Activated naive CD4-positive, alpha-beta T cell (primary cell): Measurements from ENCODE around the gene ANKRD27.
"Not testable (repeated sequence)": the region's sequence is repeated elsewhere in the genome, so short reads cannot be mapped to it uniquely, and the experiment has no call there.

Experiments used
- DNase-seq, 4 experiments: peaks; one replicate each; lab custom pipeline; 2025; lab: John Stamatoyannopoulos, UW

Gene ANKRD27

DNA sequence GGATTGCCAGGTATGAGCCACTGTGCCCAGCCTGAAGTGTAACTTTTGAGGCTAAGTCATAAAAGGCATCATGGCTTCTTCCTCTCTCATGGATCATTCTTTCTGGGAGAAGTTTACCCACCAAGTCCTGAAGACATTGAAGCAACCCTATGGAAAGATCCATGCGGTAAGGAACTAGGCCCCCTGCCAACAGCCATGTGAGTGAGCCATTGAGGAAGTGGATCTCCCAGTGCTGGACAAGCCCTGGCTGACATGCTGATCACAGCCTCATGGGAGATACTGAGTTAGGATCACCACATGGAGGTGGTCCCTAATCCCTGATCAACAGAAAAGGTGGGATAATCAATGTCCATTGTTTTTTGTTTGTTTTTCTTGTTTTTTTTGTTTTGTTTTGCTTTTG lies 13.3 kb upstream of the ANKRD27 start:
- no peak for DNase-seq

- DNase-seq = no peak
Observed at GRCh38 chr19:32687681-32688080, 12.7 kb upstream of the ANKRD27 start.

DNA sequence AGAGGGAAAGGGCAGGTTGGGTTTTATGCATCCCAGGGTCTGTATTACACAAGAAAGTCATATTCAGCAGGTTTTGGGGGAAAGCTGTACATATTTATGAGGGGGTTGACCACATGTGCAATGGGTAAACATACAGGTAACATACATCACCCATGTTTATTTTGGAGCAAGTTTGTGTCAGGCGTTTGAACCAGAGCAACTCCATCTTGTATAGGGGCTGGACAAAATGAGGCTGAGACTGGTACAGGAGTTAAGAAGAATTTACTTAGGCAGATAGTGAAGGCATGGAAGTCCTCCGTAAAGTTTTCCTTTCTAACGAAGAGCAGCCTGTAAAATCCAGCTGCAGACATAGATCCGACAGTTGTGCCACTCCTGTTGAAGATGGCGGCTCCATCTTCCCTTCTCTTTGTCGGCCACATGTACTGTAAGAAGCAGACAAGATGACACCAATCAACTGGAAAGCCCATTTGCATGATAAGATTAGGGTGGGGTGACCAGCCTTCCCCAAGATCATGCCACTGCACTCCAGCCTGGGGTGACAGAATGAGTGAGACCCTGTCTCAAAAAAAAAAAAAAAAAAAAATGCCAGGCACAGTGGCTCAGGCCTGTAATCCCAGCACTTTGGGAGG lies 12.0 kb upstream of the ANKRD27 start:
- no peak for DNase-seq

DNA sequence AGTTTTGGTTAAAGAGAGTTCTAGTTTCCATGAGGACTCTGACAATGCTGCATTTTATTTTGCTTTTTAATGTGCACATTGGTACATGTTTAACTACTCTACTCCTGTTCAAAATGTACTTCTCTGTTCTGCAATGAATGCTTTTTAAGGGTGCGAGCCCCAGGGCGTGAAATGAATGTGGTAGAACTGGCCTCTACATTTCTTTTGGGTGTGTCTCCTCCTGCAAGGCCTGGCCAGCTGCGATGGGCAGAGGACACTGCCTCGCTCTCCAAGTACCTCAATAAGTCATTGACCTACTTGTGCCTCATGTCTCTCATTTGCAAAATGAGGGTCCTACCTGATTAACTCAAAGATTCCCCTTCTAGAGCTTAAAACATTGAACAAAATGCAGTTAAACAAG lies 7.3 kb upstream of the ANKRD27 start:
- no peak for DNase-seq

- DNase-seq = no peak
Observed at GRCh38 chr19:32680986-32681385, 6.0 kb upstream of the ANKRD27 start.

GRCh38 chr19:32677657-32678056 lies 2.7 kb upstream of the ANKRD27 start:
- no peak for DNase-seq

GRCh38 chr19:32676895-32677359 lies 1.9 kb upstream of the ANKRD27 start:
- DNase-seq = no peak

DNA sequence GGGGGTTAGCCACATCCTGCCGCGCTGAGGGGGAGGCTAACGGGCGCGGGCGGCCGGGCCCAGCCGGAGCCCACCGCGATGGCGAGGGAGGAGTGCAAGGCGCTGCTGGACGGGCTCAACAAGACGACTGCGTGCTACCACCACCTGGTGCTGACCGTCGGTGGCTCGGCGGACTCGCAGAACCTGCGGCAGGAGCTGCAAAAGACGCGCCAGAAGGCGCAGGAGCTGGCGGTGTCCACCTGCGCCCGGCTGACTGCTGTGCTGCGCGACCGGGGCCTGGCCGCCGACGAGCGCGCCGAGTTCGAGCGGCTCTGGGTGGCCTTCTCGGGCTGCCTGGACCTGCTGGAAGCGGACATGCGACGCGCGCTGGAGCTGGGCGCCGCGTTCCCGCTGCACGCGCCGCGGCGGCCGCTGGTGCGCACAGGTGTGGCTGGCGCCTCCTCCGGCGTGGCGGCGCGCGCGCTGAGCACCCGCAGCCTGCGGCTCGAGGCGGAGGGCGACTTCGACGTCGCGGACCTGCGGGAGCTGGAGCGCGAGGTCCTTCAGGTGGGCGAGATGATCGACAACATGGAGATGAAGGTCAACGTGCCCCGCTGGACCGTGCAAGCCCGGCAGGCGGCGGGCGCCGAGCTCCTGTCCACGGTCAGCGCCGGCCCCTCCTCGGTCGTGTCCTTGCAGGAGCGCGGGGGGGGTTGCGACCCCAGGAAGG lies 1.4 kb upstream of the ANKRD27 start:
- DNase-seq = peak in 1 of 4 experiments; percentile 16

DNA sequence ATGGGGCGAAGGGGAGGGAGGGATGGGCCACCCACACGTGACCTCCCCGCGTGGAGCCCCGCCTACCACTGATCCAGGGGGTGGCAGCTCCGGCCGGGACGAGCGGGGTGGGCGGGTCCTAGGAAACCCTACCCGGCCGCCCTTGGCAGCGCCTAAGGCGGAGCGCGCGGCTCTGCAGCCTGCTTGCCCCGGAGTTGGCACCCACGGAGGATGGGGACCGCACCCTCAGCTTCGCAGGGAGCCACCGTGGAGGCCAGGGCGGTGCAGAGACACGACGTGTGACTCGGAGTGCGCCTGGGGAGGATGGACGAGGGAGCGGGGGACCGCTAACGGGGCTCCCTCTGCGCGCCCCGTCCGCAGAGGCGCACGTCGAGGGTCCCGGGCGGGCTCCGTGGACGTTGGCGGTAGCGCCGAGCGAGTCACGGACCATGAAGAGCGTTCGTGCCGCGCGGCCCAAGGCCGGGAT lies 773 bp upstream of the ANKRD27 start, which contains the start of gene RGS9BP:
TSS of gene RGS9BP (plus strand) at position 129 of the 466 bp plus-strand sequence. CDS start 416 bp downstream, outside the sequence.
- DNase-seq = peak in 2 of 4 experiments; percentile 25 to 36

- no peak for DNase-seq
Observed at GRCh38 chr19:32674153-32674930, 638 bp downstream of the ANKRD27 start.

DNA sequence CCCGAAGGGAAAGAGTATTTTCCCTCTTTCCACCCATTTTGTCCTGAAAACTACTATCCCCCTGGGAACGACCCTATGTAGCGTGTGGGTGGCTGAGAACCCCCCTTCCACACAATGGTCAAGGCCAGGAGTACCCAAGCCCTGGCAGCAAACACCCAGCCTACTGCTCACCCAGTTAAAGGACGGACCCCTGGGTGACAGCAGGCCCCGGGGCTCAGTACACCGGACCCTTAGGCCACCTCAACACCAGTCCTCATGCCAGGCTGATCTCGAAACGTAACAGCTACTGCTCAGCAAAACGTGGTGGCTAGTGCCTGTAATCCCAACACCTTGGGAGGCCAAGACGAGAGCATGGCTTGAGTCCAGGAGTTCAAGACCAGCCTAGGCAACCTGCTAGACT lies 1.4 kb downstream of the ANKRD27 start:
- no peak for DNase-seq

DNA sequence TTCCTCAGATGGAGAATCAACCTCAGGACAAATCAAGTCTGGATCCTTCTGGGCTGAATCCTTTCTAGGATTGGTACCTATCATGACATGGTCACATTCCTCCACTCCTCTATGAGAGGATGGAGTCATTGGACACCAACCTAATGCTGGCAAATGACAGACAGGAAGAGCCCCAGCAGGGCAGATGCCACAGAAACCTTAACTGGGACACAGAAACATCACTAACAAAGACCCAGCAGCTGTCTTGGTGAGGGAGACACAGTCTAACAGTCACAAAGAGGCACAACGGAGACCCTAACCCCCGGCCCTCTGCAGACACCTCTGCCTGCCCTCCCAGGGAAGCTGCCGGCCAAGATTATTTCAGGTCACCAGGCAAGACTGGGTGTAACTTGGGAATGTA lies 2.1 kb downstream of the ANKRD27 start:
- no peak for DNase-seq

DNA sequence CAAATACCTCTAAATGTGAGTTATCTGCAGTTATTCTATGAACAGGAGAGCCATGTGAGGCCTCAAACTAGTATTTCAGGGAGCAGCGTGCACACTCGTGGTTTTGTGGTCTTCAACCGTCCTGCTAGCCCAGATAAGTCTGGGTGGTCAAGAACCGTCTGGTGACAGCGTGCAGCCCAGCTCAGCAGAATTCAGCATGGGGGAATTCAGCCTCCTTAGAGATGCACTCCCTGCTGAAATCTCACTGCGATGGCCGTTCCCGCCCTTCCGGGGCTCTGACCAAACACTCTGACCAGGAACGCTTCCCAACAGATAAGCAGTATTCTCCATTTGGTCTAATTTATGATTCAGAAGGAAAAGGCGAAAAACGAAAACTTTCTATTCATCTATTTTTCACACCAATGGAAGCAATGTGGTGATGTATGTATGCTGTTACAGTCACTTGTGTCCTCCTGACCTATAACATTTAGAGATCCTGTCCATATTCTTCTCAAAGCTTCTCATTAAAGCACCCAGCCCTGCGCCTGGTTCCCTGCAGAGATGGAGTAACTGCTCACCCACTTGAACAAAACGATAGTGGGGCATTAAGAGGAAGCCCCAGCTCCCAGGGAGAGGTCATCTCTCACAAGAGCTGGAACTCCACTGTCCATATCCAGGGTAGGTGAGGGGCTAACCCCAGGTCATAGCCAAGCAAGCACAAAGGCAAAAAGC lies 2.9 kb downstream of the ANKRD27 start:
- no peak for DNase-seq

DNA sequence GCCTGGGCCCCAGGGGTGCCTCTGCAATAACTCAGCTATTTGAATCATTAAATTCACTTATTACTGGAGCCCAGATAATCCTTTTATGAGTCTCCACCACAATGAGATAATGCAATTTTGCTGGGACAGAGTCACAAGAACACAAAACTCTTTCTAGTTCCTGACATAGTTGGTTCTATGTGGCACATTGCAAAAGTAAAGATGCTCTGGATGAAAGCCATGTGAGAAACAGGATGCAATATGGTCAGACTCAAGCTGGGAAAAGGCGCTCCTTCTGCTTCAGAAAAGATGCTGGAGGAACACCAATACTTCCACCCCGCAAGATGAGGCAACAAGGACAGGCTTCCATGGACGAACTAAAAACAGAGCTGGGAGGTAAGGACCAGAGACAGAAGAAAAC lies 5.7 kb downstream of the ANKRD27 start:
- DNase-seq = no peak

DNA sequence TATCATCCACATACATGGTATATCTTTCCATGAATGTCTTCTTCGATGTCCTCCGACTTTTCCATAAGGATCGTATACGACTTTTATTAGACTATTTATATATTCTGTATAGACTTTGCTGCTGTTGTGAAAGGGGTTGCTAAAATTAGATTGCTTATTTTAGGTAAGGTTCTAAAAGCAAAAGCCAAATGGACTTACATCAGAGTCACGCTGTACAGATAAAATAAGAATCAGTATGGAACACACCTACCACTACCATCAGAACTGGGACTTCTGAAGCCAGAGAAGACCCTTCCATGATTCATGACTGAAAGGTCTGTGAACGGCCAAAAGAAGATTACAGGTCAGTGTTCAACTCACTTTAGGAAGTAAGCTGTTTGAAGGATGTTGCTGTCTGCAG lies 8.9 kb downstream of the ANKRD27 start:
- DNase-seq = no peak

GRCh38 chr19:32662186-32662585 lies 12.8 kb downstream of the ANKRD27 start:
- no peak for DNase-seq

GRCh38 chr19:32661318-32661717 lies 13.7 kb downstream of the ANKRD27 start:
- DNase-seq = no peak

DNA sequence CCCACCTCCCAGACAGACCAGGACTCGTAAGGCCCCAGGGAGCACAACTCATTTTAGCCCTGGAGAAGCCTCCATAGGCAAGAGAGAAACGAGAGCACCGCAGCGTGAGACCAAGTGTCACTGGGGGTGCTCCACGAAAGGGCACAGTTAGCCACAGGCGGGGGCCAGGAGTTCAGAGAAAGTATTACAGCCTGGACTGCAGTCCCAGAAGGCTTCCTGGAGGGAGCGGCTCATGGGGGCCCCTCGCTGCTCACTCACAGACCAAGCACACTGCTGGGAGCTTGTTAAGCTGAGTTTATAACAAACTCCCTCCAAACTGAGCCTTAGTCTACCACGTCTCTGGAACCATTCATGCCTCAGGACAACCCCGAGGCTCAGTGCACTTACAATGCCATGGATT lies 16.5 kb downstream of the ANKRD27 start:
- no peak for DNase-seq

DNA sequence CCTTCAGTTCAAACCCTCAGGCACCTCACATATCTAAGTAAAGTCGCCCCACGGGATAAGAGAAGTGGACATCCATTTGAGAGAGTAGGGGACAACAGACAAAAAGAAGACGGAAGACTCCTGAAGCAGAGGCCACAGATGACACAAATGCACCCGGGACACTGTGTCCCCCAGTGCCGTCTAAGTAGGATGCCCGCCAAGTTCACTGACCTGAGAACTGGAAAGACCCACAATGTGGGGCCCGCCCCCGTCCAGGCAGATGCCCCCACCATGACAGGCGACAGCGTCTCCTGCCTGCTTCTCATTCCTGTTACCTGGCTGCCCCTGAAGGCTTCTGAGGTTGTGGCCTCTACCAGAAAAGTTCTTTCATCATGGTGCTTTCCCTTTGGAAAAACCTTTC lies 16.9 kb downstream of the ANKRD27 start:
- no peak for DNase-seq

- not testable (repeated sequence) for DNase-seq
Observed at GRCh38 chr19:32656379-32656778, 18.6 kb downstream of the ANKRD27 start.

GRCh38 chr19:32653599-32653915 lies 21.4 kb downstream of the ANKRD27 start:
- no peak for DNase-seq

DNA sequence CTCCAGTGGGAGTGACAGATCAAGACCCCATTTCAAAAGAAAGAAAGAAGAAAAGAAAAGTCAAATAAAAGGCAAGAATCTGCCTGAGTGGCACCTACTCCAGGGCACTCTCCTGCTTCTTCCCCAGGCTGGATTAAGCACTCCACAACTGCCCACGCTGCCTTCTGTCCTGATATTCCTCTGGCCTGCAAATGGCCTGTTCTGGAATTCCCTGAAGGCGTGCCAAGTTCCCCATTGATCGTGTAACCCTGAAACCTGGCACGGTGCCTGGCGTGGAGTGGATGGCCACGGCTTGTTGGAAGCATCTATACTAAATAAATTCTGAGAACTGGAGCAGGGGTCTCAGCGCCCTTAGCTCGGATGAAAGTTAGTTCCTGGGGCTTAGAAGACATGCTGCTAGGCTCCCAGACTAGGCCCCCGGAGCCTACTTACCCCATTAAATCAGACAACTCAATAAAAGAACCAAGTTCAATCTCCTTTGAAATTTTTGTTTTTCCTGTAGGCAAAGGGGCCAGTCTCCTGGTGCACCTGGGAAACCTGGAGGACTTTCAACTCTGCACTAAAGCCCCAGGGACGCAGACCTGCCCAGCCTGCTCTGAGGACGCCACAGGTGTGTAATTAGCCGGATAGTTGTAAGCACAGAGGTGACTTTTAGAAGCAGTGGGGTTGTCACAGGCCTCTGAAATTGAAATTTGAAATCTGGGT lies 21.9 kb downstream of the ANKRD27 start:
- DNase-seq = no peak
